ENCODE data around the gene KAT2B.
"Not testable (repeated sequence)": the region's sequence is repeated elsewhere in the genome, so short reads cannot be mapped to it uniquely, and the experiment has no call there.

Gene KAT2B

DNA sequence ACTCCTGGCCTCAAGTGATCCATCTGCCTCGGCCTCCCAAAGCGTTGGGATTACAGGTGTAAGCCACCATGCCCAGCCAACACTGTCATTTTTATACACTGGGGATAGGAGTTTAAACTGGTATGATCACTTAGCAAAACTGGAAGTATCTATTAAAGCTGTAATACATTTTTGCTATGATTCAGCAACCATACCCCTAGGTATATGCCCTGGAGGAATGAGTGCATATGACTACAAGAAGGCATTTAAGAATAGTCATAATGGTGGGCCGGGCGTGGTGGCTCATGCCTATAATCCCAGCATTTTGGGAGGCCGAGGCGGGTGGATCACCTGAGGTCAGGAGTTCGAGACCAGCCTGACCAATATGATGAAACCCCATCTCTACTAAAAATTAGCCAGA is 8.3 kb upstream of the KAT2B start:
- H3K36me3 Mint-ChIP-seq; ATAC-seq (ENCODE audit: low read depth); H3K27me3 Mint-ChIP-seq; H3K4me3 Mint-ChIP-seq; DNase-seq (ENCODE audit: low spot score in 2 of 2); H3K9me3 Mint-ChIP-seq; H3K27ac Mint-ChIP-seq; H3K4me1 Mint-ChIP-seq: not testable (repeated sequence)

DNA sequence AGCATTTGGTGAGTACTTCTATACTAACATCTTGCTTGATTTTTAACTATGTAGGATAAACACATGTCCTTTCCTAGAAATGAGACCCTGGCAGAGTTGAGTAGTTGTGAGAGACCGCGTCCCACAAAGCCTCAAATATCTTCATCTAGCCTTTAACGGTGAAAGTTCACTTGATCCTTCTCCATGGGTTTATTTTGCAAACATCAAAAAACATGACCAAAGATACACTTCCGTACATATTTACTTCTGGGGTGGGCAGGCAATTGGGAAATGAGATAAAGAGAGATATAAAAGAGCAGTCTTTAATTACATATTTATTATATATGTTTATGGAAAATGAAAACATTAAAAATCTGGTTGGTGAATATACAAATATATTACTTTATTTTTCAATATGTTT is 5.2 kb upstream of the KAT2B start:
- no peaks in the 10 kb centered on the region for H3K27me3 Mint-ChIP-seq
- H3K4me1 Mint-ChIP-seq, result peaks cover 6% of the 10 kb centered on the region
- H3K9me3 Mint-ChIP-seq, result no peaks in the 10 kb centered on the region
- H3K27ac Mint-ChIP-seq, result no peak overlapping the region
- no peak for DNase-seq (ENCODE audit: low spot score in 2 of 2)
- no peaks in the 10 kb centered on the region for H3K36me3 Mint-ChIP-seq
- H3K4me3 Mint-ChIP-seq, result no peak overlapping the region
- ATAC-seq (ENCODE audit: low read depth), result no peak

DNA sequence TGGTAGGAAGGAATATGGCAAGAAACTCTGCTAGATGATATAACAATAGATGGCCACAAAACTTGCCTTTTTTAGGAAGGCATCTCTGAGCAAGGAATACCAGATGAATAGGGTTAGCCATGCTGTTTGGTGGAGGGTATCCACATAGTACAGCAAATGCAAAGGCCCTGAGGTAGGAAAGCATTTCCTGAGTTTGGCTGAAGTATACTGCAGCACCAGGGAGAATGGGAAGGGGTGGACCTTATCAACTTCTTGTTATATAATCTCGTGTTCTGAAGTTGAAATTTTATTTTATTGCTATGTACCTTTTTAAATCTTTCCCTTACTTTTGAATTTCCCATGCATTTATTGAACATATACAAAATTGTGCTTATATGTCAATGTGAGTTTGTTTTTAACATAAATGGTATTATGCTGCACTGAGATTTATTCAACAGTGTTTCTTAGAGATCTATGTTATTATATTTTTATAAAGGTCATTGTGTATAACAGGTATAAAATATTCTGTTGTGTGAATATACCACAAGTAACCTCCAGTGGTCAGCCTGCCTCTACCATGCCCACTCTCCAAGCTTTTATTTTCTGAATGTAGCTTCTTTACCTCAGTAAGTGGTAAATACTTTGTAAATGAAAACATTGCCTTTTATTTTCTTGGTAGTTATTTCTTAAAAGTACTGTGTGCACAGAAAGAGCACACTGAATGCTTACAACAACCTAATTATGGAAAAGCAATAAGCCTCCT is 2.8 kb upstream of the KAT2B start:
- Mint-ChIP-seq H3K27me3 (no peaks in the 10 kb centered on the region), H3K9me3 (no peaks in the 10 kb centered on the region), H3K4me3 (no peak overlapping the region), H3K4me1 (peaks cover 15% of the 10 kb centered on the region), H3K27ac (no peak overlapping the region), H3K36me3 (no peaks in the 10 kb centered on the region)
- no peak for DNase-seq (ENCODE audit: low spot score in 2 of 2)
- ATAC-seq (ENCODE audit: low read depth), result no peak

DNA sequence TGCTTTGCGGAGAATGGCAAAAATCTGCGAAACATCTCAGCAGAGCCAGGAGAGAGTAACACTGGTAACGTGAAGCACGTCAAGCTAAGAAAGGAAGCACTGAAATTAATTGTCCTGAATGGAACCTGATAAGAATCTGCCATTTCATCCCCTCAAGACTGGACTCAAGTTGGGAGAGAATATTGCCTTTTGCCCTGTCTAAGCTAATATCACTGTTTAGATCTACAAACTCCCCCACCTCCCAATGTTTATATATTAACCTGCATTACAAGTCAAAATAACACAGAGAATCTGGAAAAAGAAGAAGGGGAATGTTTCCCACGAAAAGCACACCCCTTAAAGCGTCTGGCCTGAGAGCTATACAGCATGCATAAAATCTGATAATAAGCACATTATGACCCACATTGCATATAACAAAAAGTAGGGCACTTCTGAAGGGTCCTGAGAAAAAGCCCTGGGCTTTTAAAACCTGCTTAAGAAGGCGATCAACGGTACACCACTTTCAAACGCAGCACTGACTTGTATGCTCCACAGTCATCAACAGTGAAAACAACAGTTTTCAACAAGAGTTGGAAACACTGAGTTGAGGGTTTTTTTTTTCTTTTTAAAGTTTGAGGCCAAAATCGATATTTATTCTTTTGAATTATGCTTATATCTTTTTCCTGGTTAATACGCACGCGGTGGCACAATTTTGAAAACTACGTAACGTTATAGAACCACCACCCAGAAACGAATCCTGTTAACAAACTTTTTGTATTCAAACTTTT is 1.4 kb upstream of the KAT2B start:
- H3K4me3 Mint-ChIP-seq, result peak overlapping the region; percentile 98
- peaks cover 24% of the 10 kb centered on the region for H3K4me1 Mint-ChIP-seq
- no peaks in the 10 kb centered on the region for H3K9me3 Mint-ChIP-seq
- no peak for DNase-seq (ENCODE audit: low spot score in 2 of 2)
- H3K27me3 Mint-ChIP-seq, result no peaks in the 10 kb centered on the region
- H3K27ac Mint-ChIP-seq, result peak overlapping the region; percentile 94
- H3K36me3 Mint-ChIP-seq, result no peaks in the 10 kb centered on the region
- ATAC-seq (ENCODE audit: low read depth), result no peak

DNA sequence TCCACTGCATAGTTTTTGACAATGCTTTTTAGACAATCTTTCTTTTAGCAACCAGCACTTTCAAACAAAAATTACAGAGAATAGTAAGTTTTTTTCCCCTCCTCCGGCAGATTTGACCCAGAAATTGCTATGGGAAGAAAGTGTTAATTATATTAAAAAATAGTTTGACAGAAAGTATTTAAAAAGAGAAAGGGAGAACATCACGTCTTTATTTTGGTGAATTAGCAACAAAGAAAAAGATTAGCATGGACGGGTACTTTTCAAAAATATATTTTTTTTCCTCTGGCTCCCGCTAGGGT is 831 bp upstream of the KAT2B start:
- Mint-ChIP-seq H3K4me3 (peak overlapping the region; percentile 98), H3K36me3 (no peaks in the 10 kb centered on the region), H3K9me3 (no peaks in the 10 kb centered on the region), H3K4me1 (peaks cover 25% of the 10 kb centered on the region), H3K27me3 (no peaks in the 10 kb centered on the region), H3K27ac (peak overlapping the region; percentile 94)
- DNase-seq (ENCODE audit: low spot score in 2 of 2), result no peak
- ATAC-seq (ENCODE audit: low read depth), result no peak

DNA sequence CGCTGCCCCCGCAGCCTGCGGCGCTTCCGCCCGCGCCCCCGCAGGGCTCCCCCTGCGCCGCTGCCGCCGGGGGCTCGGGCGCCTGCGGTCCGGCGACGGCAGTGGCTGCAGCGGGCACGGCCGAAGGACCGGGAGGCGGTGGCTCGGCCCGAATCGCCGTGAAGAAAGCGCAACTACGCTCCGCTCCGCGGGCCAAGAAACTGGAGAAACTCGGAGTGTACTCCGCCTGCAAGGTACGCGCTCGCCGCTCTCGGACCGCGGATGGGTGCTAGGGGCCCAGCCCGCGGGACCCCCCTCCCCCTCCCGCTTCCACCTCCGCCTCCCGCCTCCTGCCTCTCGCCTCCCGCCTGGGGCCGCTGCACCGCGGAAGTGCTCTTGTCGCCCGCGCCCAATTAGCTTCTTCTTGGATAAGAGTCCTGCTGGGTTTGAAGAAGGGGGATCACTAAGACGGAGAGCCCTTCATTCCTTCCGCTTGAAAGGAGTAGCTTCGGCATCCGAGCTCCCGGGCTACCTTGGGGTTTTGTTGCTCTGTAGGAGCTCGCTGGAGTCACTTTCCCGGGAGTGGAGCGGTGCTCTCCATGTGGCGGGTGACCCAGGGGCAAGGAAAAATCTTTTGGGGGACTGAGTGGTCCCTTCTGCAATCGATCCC is 426 bp downstream of the KAT2B start:
- H3K4me3 Mint-ChIP-seq, result peak overlapping the region; percentile 97
- H3K4me1 Mint-ChIP-seq, result peaks cover 29% of the 10 kb centered on the region
- H3K27me3 Mint-ChIP-seq, result no peaks in the 10 kb centered on the region
- H3K36me3 Mint-ChIP-seq, result no peaks in the 10 kb centered on the region
- no peaks in the 10 kb centered on the region for H3K9me3 Mint-ChIP-seq
- peak; percentile 37 to 70 for DNase-seq (ENCODE audit: low spot score in 2 of 2)
- H3K27ac Mint-ChIP-seq, result peak overlapping the region; percentile 87
- ATAC-seq (ENCODE audit: low read depth), result peak; percentile 26

DNA sequence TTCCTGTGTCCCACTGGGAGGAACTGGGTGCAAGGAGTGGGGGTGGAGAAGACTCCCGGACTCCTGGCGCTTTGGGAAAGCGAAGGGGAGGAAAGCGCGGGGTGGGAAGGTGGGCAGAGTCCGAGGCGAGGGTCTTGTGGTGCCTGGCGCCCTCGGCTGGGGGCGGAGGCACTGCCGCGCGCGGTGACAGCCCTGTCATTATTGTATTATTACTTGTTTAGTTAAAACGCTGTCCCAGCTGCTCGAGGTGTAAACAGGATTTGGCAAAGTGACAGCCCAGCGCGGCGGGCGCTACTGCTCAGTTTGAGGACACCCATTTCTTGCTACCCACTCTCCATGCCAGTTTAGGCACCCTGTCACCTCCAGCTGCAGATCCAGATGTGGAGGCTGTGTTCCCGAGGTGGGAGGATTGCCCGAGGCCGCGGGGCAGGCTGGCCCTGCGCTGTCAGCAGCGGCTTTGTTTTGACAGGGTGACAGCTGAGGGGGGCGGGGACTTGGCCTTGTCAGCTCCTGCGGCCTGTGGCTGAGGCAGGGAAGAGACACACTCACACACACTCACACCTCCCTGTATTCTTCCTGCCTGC is 1.0 kb downstream of the KAT2B start:
- Mint-ChIP-seq H3K27me3 (no peaks in the 10 kb centered on the region), H3K9me3 (no peaks in the 10 kb centered on the region), H3K27ac (peak overlapping the region; percentile 87), H3K4me1 (peaks cover 29% of the 10 kb centered on the region), H3K36me3 (no peaks in the 10 kb centered on the region), H3K4me3 (peak overlapping the region; percentile 97)
- peak; percentile 28 for ATAC-seq (ENCODE audit: low read depth)
- DNase-seq (ENCODE audit: low spot score in 2 of 2), result peak; percentile 34 to 54

DNA sequence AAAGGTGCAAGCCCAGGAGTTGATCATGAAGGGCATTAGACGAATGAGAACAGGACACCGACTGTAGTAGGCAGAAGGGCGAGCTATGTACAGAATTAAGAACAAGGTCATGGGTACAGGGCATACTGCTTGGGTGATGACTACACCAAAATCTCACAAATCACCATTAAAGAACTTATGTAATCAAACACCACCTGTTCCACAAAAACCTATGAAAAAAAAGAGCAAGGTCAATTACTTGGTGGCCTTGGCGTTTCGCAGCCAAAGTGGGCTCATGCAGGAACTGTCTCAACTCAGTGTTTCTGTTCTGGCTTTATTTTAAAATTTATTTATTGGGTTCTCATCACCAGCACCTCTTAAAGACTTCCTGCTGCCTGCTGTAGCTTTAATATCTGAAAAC is 2.1 kb downstream of the KAT2B start:
- H3K9me3 Mint-ChIP-seq, result no peaks in the 10 kb centered on the region
- H3K27me3 Mint-ChIP-seq, result no peaks in the 10 kb centered on the region
- no peaks in the 10 kb centered on the region for H3K36me3 Mint-ChIP-seq
- ATAC-seq (ENCODE audit: low read depth), result no peak
- DNase-seq (ENCODE audit: low spot score in 2 of 2), result no peak
- H3K4me1 Mint-ChIP-seq, result peaks cover 29% of the 10 kb centered on the region
- peak overlapping the region; percentile 87 for H3K27ac Mint-ChIP-seq
- peak overlapping the region; percentile 97 for H3K4me3 Mint-ChIP-seq

DNA sequence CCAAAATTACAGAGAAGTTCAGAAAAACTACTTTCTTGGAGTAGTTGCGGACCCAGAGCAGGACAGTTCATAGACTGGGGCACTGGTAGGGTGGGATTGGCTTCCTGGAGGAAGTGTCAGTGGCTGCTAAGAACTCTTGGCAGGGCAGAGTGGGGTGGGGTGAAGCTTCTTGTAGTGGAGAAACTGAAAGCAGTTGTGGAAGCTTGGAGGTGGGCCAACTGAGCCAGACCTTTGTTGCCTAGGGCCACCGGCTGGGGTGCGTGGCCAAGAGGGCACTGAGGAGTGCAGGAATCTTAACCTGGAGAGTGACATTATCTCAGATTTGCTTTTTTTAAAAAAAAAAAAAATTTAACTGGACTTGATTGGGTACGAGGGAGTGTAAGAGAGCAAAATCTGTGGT is 3.1 kb downstream of the KAT2B start:
- peak; percentile 15 for ATAC-seq (ENCODE audit: low read depth)
- H3K4me3 Mint-ChIP-seq, result peak overlapping the region; percentile 75
- H3K27ac Mint-ChIP-seq, result peak overlapping the region; percentile 86
- no peaks in the 10 kb centered on the region for H3K27me3 Mint-ChIP-seq
- H3K4me1 Mint-ChIP-seq, result peaks cover 37% of the 10 kb centered on the region
- H3K36me3 Mint-ChIP-seq, result no peaks in the 10 kb centered on the region
- no peaks in the 10 kb centered on the region for H3K9me3 Mint-ChIP-seq
- peak; percentile 18 to 28 for DNase-seq (ENCODE audit: low spot score in 2 of 2)

DNA sequence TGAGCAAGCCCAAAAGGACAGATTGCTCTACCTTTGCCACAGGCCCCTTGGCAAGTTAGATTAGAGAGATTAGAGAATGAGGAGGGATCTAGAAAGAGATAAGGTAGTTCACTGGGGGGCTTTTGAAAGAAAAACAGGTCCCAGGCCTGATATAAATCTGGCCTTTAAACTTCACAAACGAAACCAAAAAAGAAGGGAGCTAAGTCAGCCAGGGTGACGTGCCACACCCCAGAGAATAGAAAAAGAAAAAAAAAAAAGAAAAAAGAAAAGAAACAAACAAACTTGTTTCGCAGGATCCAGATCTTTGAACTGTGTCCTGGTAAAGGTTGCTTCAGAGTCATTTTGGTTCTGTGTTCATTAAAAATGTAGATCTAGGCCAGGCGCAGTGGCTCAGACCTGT is 3.6 kb downstream of the KAT2B start:
- no peak for ATAC-seq (ENCODE audit: low read depth)
- Mint-ChIP-seq H3K27ac (peak overlapping the region; percentile 86), H3K36me3 (no peaks in the 10 kb centered on the region), H3K9me3 (no peaks in the 10 kb centered on the region), H3K4me3 (peak overlapping the region; percentile 75), H3K27me3 (no peaks in the 10 kb centered on the region), H3K4me1 (peaks cover 37% of the 10 kb centered on the region)
- DNase-seq (ENCODE audit: low spot score in 2 of 2), result no peak

DNA sequence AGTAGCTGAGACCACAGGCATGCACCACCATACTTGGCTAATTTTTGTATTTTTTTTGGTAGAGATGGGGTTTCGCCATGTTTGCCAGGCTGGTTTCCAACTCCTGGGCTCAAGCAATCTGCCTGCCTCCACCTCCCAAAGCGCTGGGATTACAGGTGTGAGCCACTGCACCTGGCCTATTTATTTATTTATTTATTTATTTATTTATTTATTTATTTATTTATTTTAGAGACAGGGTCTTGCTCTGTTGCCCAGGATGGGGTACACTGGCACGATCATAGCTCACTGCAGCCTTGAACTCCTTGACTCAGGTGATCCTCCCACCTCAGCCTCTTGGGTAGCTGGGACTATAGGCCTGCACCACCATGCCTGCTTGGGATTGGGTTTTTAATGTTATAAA is 4.9 kb downstream of the KAT2B start:
- not testable (repeated sequence) for DNase-seq (ENCODE audit: low spot score in 2 of 2); H3K9me3 Mint-ChIP-seq; H3K4me3 Mint-ChIP-seq; H3K36me3 Mint-ChIP-seq; H3K27me3 Mint-ChIP-seq; ATAC-seq (ENCODE audit: low read depth)
- peak overlapping the region; percentile 86 for H3K27ac Mint-ChIP-seq
- peaks cover 43% of the 10 kb centered on the region for H3K4me1 Mint-ChIP-seq

DNA sequence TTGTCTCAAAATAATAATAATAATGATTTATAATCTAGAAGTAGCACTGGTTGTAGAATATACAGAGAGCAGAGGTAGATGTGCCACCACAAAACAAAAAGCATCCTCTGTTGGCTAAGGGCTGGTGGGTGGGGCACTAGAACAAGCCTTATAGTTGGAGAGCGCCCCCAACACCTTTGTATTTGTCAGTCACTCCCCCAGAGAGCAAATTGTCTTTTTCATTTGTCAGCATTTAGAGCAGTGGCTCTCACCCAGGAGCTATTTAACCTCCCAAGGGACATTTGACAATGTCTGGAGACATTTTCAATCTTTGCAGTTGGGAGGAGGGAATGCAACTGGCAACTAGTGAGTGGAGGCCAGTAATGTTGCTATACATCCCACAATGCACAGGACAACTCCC is 6.3 kb downstream of the KAT2B start:
- H3K27ac Mint-ChIP-seq, result no peak overlapping the region
- DNase-seq (ENCODE audit: low spot score in 2 of 2) (no peak), ATAC-seq (ENCODE audit: low read depth) (no peak)
- no peaks in the 10 kb centered on the region for H3K27me3 Mint-ChIP-seq
- H3K36me3 Mint-ChIP-seq, result no peaks in the 10 kb centered on the region
- no peak overlapping the region for H3K4me3 Mint-ChIP-seq
- H3K9me3 Mint-ChIP-seq, result no peaks in the 10 kb centered on the region
- H3K4me1 Mint-ChIP-seq, result peaks cover 47% of the 10 kb centered on the region

DNA sequence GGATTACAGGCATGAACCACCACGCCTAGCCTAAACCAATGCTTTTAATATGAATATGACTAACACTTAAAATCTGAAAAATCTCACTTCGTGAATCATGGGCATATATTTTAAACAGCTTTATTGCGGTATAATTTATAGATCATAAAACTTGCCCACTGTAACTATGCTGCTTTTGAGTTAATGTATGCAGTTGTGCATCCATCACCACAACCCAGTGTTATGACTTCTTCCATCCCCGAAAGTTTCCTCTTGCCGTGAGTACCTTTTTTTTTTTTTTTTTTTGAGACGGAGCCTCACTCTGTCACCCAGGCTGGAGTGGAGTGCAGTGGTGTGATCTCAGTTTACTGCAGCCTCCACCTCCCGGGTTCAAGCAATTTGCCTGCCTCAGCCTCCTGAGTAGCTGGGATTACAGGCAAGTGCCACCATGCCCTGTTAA is 7.1 kb downstream of the KAT2B start:
- H3K9me3 Mint-ChIP-seq, result no peaks in the 10 kb centered on the region
- H3K4me1 Mint-ChIP-seq, result peaks cover 45% of the 10 kb centered on the region
- peak overlapping the region; percentile 89 for H3K4me3 Mint-ChIP-seq
- DNase-seq (ENCODE audit: low spot score in 2 of 2) (no peak), ATAC-seq (ENCODE audit: low read depth) (no peak)
- no peaks in the 10 kb centered on the region for H3K36me3 Mint-ChIP-seq
- peak overlapping the region; percentile 96 for H3K27ac Mint-ChIP-seq
- H3K27me3 Mint-ChIP-seq, result no peaks in the 10 kb centered on the region
